ENCODE data around the gene KLHL14. TPM values are rescaled to one million over a fixed set of nuclear protein-coding genes. Genes with fewer than 3 reads are reported as not detected.

The KLHL14 gene
- total RNA-seq, 1 experiment from 2014 or later: not detected

GRCh38 chr18:32670727-32671126 is 102.1 kb downstream of the KLHL14 start:
- no peak for DNase-seq (ENCODE audit: low read depth, low spot score)
- Histone ChIP-seq H2AFZ (ENCODE audit: low read depth, low read length, poor library complexity, severe bottlenecking) (no peak overlapping the region), H3K9me2 (ENCODE audit: insufficient read depth) (no peaks in the 10 kb centered on the region), H3K4me1 (ENCODE audit: control insufficient read depth in 1 of 2, insufficient read depth in 2 of 2, low read length in 2 of 2) (no peaks in the 10 kb centered on the region), H3K4me3 (replicated peaks in 1 of 2; ENCODE audit: low read depth in 1 of 2, low read length in 2 of 2) (no peak overlapping the region), H3K36me3 (ENCODE audit: control insufficient read depth in 1 of 2, insufficient read depth in 2 of 2, low read length in 2 of 2) (no peaks in the 10 kb centered on the region), H3K79me2 (ENCODE audit: insufficient read depth, low read length) (no peaks in the 10 kb centered on the region), H3K27ac (ENCODE audit: low read depth, low read length) (no peak overlapping the region), H3K9ac (ENCODE audit: low read length) (no peak overlapping the region), H3K27me3 (ENCODE audit: insufficient read depth, low read length) (peaks cover 21% of the 10 kb centered on the region; the same call in 1 of the 2 replicates), H3K4me2 (ENCODE audit: low read length) (no peak overlapping the region), H3K9me3 (ENCODE audit: control insufficient read depth in 1 of 2, insufficient read depth in 1 of 2, low read depth in 1 of 2, low read length in 2 of 2) (no peaks in the 10 kb centered on the region), H4K20me1 (ENCODE audit: insufficient read depth) (no peaks in the 10 kb centered on the region)
- intact Hi-C loops (cut with micrococcal nuclease): no loop called here
- BruUV-seq (replicated peaks): no TSS peak
- no peak for ATAC-seq
- ChIA-PET POLR2A (no interaction called here), RAD21 (ENCODE audit: low non-redundant PET in 1 of 2, low total read pairs in 2 of 2, uncharacterized antibody in 2 of 2, unreplicated experiment in 2 of 2) (no interaction called here), CTCF (no interaction called here)
- TF ChIP-seq SP1 (IDR thresholded peaks at IDR 0.05; ENCODE audit: low read depth) (no peak), ZNF274 (IDR thresholded peaks at IDR 0.05; ENCODE audit: low read depth, low read length) (no peak), EZH2phosphoT487 (IDR thresholded peaks at IDR 0.05; ENCODE audit: borderline replicate concordance) (no peak), ZBTB33 (IDR thresholded peaks at IDR 0.05; ENCODE audit: extremely low read depth, insufficient replicate concordance, low read length) (no peak), TCF7L2 (IDR thresholded peaks at IDR 0.05; ENCODE audit: borderline replicate concordance, extremely low read depth, insufficient read depth, insufficient read length) (no peak), CBX3 (IDR thresholded peaks at IDR 0.05; ENCODE audit: low read depth) (no peak), CTCF (IDR thresholded peaks at IDR 0.05 in 2 of 3, conservative IDR thresholded peaks at IDR 0.05 in 1 of 3; ENCODE audit: borderline replicate concordance in 1 of 3, insufficient read depth in 1 of 3, low read depth in 2 of 3, low read length in 2 of 3) (no peak), YY1 (IDR thresholded peaks at IDR 0.05; ENCODE audit: extremely low read depth, insufficient replicate concordance, low read depth, low read length) (no peak), RAD21 (IDR thresholded peaks at IDR 0.05; ENCODE audit: low read depth) (no peak), POLR2A (IDR thresholded peaks at IDR 0.05; ENCODE audit: borderline replicate concordance, extremely low read depth, insufficient read depth, insufficient read length) (no peak), ZFX (IDR thresholded peaks at IDR 0.05) (no peak)
